Glutamatergic neuron (in vitro differentiated cells): ENCODE measurements around the gene GLDC. TPM values are rescaled to one million over a fixed set of nuclear protein-coding genes. Genes with fewer than 3 reads are reported as not detected.
"Not testable (repeated sequence)": the region's sequence is repeated elsewhere in the genome, so short reads cannot be mapped to it uniquely, and the experiment has no call there.

Experiments
- DNase-seq: peaks from one replicate; pipeline ENCODE4 v3.0.0; 2022
- H3K27ac Mint-ChIP-seq: one replicate; pipeline ENCODE4 v1.8.0; 2020; ENCODE audit warnings: mild to moderate bottlenecking, mixed read lengths, inconsistent platforms; ENCODE audit not compliant: unreplicated experiment
- H3K27me3 Mint-ChIP-seq: one replicate; pipeline ENCODE4 v1.8.0; 2020; ENCODE audit warnings: mild to moderate bottlenecking, moderate library complexity, mixed read lengths, inconsistent platforms; ENCODE audit not compliant: unreplicated experiment
- H3K36me3 Mint-ChIP-seq: one replicate; pipeline ENCODE4 v1.8.0; 2020; ENCODE audit warnings: mild to moderate bottlenecking, mixed read lengths, inconsistent platforms; ENCODE audit not compliant: unreplicated experiment
- H3K4me1 Mint-ChIP-seq: one replicate; pipeline ENCODE4 v1.8.0; 2020; ENCODE audit warnings: mild to moderate bottlenecking, low read depth, mixed read lengths, inconsistent platforms; ENCODE audit not compliant: unreplicated experiment
- H3K4me3 Mint-ChIP-seq: one replicate; pipeline ENCODE4 v1.8.0; 2020; ENCODE audit warnings: mild to moderate bottlenecking, mixed read lengths, inconsistent platforms; ENCODE audit not compliant: unreplicated experiment
- H3K9me3 Mint-ChIP-seq: one replicate; pipeline ENCODE4 v1.8.0; 2020; ENCODE audit warnings: mild to moderate bottlenecking, moderate library complexity, mixed read lengths, inconsistent platforms; ENCODE audit not compliant: unreplicated experiment
- CTCF ChIP-seq: fragments of 200-600 bp; sonication (generic); IDR thresholded peaks from one replicate; pipeline ENCODE4 v1.5.0; 2021; ENCODE audit not compliant: partially characterized antibody, unreplicated experiment
- total RNA-seq: library from RNA; stranded (reverse); fragmentation: NEBNext Ultra II Directional; extraction: Animal tissue kit (Norgen Biotek cat#: 25700); gene quantifications from one replicate; pipeline ENCODE4 v1.2.1, GENCODE V29; 2021; ENCODE audit not compliant: unreplicated experiment

GLDC gene
- total RNA-seq, 1 donor from 2014 or later = 42.9 TPM

- Mint-ChIP-seq H3K36me3 (no peaks in the 10 kb centered on the region), H3K9me3 (peaks cover 6% of the 10 kb centered on the region), H3K4me1 (peaks cover 4% of the 10 kb centered on the region), H3K4me3 (peak overlapping the region; percentile 96), H3K27me3 (peaks cover 10% of the 10 kb centered on the region), H3K27ac (peak overlapping the region; percentile 38)
- DNase-seq = no peak
- TF ChIP-seq CTCF = no peak
These were observed 736 bp upstream of the GLDC start for GRCh38 chr9:6646293-6646636.

GRCh38 chr9:6645105-6645354 is 499 bp downstream of the GLDC start:
- not testable (repeated sequence) for H3K36me3 Mint-ChIP-seq, H3K9me3 Mint-ChIP-seq, H3K4me1 Mint-ChIP-seq, H3K27me3 Mint-ChIP-seq
- DNase-seq = peak; percentile 58
- H3K4me3 Mint-ChIP-seq = peak overlapping the region; percentile 91
- H3K27ac Mint-ChIP-seq = peak overlapping the region; percentile 75

GRCh38 chr9:6644346-6645104 is 1.0 kb downstream of the GLDC start:
- H3K9me3 Mint-ChIP-seq = peaks cover 6% of the 10 kb centered on the region
- H3K36me3 Mint-ChIP-seq = no peaks in the 10 kb centered on the region
- TF ChIP-seq CTCF = no peak
- H3K4me1 Mint-ChIP-seq = peaks cover 8% of the 10 kb centered on the region
- no peak for DNase-seq
- H3K27me3 Mint-ChIP-seq = peaks cover 10% of the 10 kb centered on the region
- H3K4me3 Mint-ChIP-seq = peak overlapping the region; percentile 91
- peak overlapping the region; percentile 75 for H3K27ac Mint-ChIP-seq

GRCh38 chr9:6641961-6642360 is 3.6 kb downstream of the GLDC start:
- Mint-ChIP-seq H3K27ac (no peak overlapping the region), H3K9me3 (peaks cover 6% of the 10 kb centered on the region), H3K4me3 (no peak overlapping the region), H3K4me1 (peaks cover 8% of the 10 kb centered on the region), H3K27me3 (peaks cover 10% of the 10 kb centered on the region), H3K36me3 (no peaks in the 10 kb centered on the region)
- no peak for TF ChIP-seq CTCF
- no peak for DNase-seq

GRCh38 chr9:6641561-6641960 is 4.0 kb downstream of the GLDC start:
- Mint-ChIP-seq H3K9me3 (peaks cover 6% of the 10 kb centered on the region), H3K4me1 (peaks cover 8% of the 10 kb centered on the region), H3K36me3 (no peaks in the 10 kb centered on the region), H3K27ac (no peak overlapping the region), H3K27me3 (peaks cover 10% of the 10 kb centered on the region), H3K4me3 (no peak overlapping the region)
- no peak for TF ChIP-seq CTCF
- no peak for DNase-seq
